Measurements from ENCODE around the gene KCNT1. TPM values are rescaled to one million over a fixed set of nuclear protein-coding genes. Genes with fewer than 3 reads are reported as not detected.

Gene KCNT1
- total RNA-seq, 1 experiment from 2014 or later = 0.17 TPM

DNA sequence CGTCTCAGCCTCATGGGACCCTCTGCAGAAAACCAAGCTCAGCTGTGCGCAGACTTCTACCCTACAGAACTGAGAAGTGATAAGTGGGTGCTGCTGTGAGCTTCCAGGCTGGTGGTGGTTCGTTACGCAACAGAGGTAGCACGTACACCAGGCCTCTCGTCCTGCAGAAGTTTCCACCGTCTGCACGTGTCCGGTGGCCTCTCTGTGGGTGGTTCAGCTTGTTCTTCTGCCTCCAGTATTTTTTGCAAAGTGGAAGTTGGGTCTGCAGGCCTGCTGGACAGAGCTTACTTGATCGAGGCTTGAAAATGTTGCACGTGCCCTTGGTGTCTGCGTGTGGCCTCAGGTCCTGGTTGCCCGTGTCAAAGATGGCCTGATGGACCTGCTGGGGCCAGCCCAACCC, 27.5 kb downstream of the KCNT1 start:
- Histone ChIP-seq H3K4me1 (ENCODE audit: control insufficient read depth in 1 of 2, insufficient read depth in 2 of 2, low read length in 2 of 2) (peaks cover 0 to 7% of the 10 kb centered on the region in 2 experiments; a peak in 1 of 4 replicates), H3K27ac (ENCODE audit: low read depth, low read length) (no peak overlapping the region), H3K4me2 (ENCODE audit: low read length) (no peak overlapping the region), H3K36me3 (ENCODE audit: control insufficient read depth in 1 of 2, insufficient read depth in 2 of 2, low read length in 2 of 2) (no peaks in the 10 kb centered on the region), H3K9ac (ENCODE audit: low read length) (no peak overlapping the region), H3K9me3 (ENCODE audit: control insufficient read depth in 1 of 2, insufficient read depth in 1 of 2, low read depth in 1 of 2, low read length in 2 of 2) (peaks cover 0 to 9% of the 10 kb centered on the region in 2 experiments; a peak in 2 of 4 replicates), H3K27me3 (ENCODE audit: insufficient read depth, low read length) (no peaks in the 10 kb centered on the region), H3K9me2 (ENCODE audit: insufficient read depth) (no peaks in the 10 kb centered on the region), H2AFZ (ENCODE audit: low read depth, low read length, poor library complexity, severe bottlenecking) (no peak overlapping the region), H4K20me1 (ENCODE audit: insufficient read depth) (no peaks in the 10 kb centered on the region), H3K79me2 (ENCODE audit: insufficient read depth, low read length) (no peaks in the 10 kb centered on the region), H3K4me3 (replicated peaks in 1 of 2; ENCODE audit: low read depth in 1 of 2, low read length in 2 of 2) (no peak overlapping the region)
- no TSS peak for BruUV-seq (replicated peaks)
- ATAC-seq (no peak), DNase-seq (ENCODE audit: low read depth, low spot score) (no peak)
- intact Hi-C loops (cut with micrococcal nuclease) = loop anchor here (10.0 kb wide), 1 partner anchor 125 kb away; no protein-coding TSS in a partner anchor
- POLR2A ChIA-PET = no interaction called here
- TF ChIP-seq, protein P1, sequence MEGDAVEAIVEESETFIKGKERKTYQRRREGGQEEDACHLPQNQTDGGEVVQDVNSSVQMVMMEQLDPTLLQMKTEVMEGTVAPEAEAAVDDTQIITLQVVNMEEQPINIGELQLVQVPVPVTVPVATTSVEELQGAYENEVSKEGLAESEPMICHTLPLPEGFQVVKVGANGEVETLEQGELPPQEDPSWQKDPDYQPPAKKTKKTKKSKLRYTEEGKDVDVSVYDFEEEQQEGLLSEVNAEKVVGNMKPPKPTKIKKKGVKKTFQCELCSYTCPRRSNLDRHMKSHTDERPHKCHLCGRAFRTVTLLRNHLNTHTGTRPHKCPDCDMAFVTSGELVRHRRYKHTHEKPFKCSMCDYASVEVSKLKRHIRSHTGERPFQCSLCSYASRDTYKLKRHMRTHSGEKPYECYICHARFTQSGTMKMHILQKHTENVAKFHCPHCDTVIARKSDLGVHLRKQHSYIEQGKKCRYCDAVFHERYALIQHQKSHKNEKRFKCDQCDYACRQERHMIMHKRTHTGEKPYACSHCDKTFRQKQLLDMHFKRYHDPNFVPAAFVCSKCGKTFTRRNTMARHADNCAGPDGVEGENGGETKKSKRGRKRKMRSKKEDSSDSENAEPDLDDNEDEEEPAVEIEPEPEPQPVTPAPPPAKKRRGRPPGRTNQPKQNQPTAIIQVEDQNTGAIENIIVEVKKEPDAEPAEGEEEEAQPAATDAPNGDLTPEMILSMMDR (IDR thresholded peaks at IDR 0.05 in 2 of 3, conservative IDR thresholded peaks at IDR 0.05 in 1 of 3; ENCODE audit: borderline replicate concordance in 1 of 3, insufficient read depth in 1 of 3, low read depth in 2 of 3, low read length in 2 of 3) = 0 out of 6 replicates have a peak, but pooled peaks of 1 of the 3 experiments have one; percentile 3
- TF ChIP-seq, protein P2, sequence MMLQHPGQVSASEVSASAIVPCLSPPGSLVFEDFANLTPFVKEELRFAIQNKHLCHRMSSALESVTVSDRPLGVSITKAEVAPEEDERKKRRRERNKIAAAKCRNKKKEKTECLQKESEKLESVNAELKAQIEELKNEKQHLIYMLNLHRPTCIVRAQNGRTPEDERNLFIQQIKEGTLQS (IDR thresholded peaks at IDR 0.05) = no peak
- CTCF ChIA-PET = no interaction called here
- RAD21 ChIA-PET (ENCODE audit: low non-redundant PET in 1 of 2, low total read pairs in 2 of 2, uncharacterized antibody in 2 of 2, unreplicated experiment in 2 of 2) = no interaction called here

GRCh38 chr9:135731454-135731853, 29.5 kb downstream of the KCNT1 start:
- no TSS peak for BruUV-seq (replicated peaks)
- no peaks in the 10 kb centered on the region for H3K79me2 ChIP-seq (ENCODE audit: insufficient read depth, low read length)
- no peak overlapping the region for H3K9ac ChIP-seq (ENCODE audit: low read length)
- no peak for TF ChIP-seq REST (IDR thresholded peaks at IDR 0.05; ENCODE audit: low read depth)
- TF ChIP-seq CEBPB (IDR thresholded peaks at IDR 0.05; ENCODE audit: low read depth) = no peak
- TF ChIP-seq, protein P2 (IDR thresholded peaks at IDR 0.05) = no peak
- no peak for TF ChIP-seq ZFX (IDR thresholded peaks at IDR 0.05)
- TF ChIP-seq POLR2AphosphoS5 (IDR thresholded peaks at IDR 0.05; ENCODE audit: low read depth, low read length) = no peak
- no peak for TF ChIP-seq EGR1 (IDR thresholded peaks at IDR 0.05; ENCODE audit: low read depth)
- H3K36me3 ChIP-seq (ENCODE audit: control insufficient read depth in 1 of 2, insufficient read depth in 2 of 2, low read length in 2 of 2) = no peaks in the 10 kb centered on the region
- no peak overlapping the region for H3K4me2 ChIP-seq (ENCODE audit: low read length)
- ChIA-PET POLR2A (no interaction called here), RAD21 (ENCODE audit: low non-redundant PET in 1 of 2, low total read pairs in 2 of 2, uncharacterized antibody in 2 of 2, unreplicated experiment in 2 of 2) (no interaction called here), CTCF (no interaction called here)
- H2AFZ ChIP-seq (ENCODE audit: low read depth, low read length, poor library complexity, severe bottlenecking) = no peak overlapping the region
- H3K9me3 ChIP-seq (ENCODE audit: control insufficient read depth in 1 of 2, insufficient read depth in 1 of 2, low read depth in 1 of 2, low read length in 2 of 2) = peaks cover 0 to 9% of the 10 kb centered on the region in 2 experiments; a peak in 2 of 4 replicates
- H3K4me3 ChIP-seq (replicated peaks in 1 of 2; ENCODE audit: low read depth in 1 of 2, low read length in 2 of 2) = no peak overlapping the region
- no peak overlapping the region for H3K27ac ChIP-seq (ENCODE audit: low read depth, low read length)
- ATAC-seq (no peak), DNase-seq (ENCODE audit: low read depth, low spot score) (no peak)
- intact Hi-C loops (cut with micrococcal nuclease) = no loop called here
- H3K9me2 ChIP-seq (ENCODE audit: insufficient read depth) = no peaks in the 10 kb centered on the region
- no peaks in the 10 kb centered on the region for H3K27me3 ChIP-seq (ENCODE audit: insufficient read depth, low read length)
- H4K20me1 ChIP-seq (ENCODE audit: insufficient read depth) = no peaks in the 10 kb centered on the region
- H3K4me1 ChIP-seq (ENCODE audit: control insufficient read depth in 1 of 2, insufficient read depth in 2 of 2, low read length in 2 of 2) = peaks cover 0 to 7% of the 10 kb centered on the region in 2 experiments; a peak in 1 of 4 replicates

Data from HCT116 (cell line).